Activated CD4-positive, alpha-beta T cell treated with anti-CD3 and anti-CD28 coated beads, Interleukin-2, amount 10 ng/mL, durations not matched to agents 24 days and 14 days (primary cell): ENCODE results near the gene PLD2. TPM values are rescaled to one million over a fixed set of nuclear protein-coding genes. Genes with fewer than 3 reads are reported as not detected.

Source experiments
- DNase-seq: peaks from one replicate; pipeline ENCODE4 v3.0.0; 2022
- H3K27ac Mint-ChIP-seq: one replicate; pipeline ENCODE4 v1.8.0; 2022; ENCODE audit warnings: mild to moderate bottlenecking, mixed read lengths
- H3K27me3 Mint-ChIP-seq: one replicate; pipeline ENCODE4 v1.8.0; 2022; ENCODE audit warnings: mixed read lengths
- H3K36me3 Mint-ChIP-seq: one replicate; pipeline ENCODE4 v1.8.0; 2022; ENCODE audit warnings: low read depth, mild to moderate bottlenecking, mixed read lengths
- H3K4me1 Mint-ChIP-seq: one replicate; pipeline ENCODE4 v1.8.0; 2021; ENCODE audit warnings: mixed read lengths
- H3K4me3 Mint-ChIP-seq: one replicate; pipeline ENCODE4 v1.8.0; 2022; ENCODE audit warnings: mild to moderate bottlenecking, moderate library complexity, mixed read lengths
- H3K9me3 Mint-ChIP-seq: one replicate; pipeline ENCODE4 v1.8.0; 2021; ENCODE audit warnings: mixed read lengths
- intact Hi-C: fragments of 100-400 bp; cut with micrococcal nuclease; formaldehyde crosslinking; loops from one replicate; pipeline ENCODE4 v1.15.1; 2023
- total RNA-seq: library from RNA; stranded (reverse); gene quantifications from 2 replicates; pipeline ENCODE4 v1.2.3, GENCODE V29; 2022

Gene PLD2, protein sequence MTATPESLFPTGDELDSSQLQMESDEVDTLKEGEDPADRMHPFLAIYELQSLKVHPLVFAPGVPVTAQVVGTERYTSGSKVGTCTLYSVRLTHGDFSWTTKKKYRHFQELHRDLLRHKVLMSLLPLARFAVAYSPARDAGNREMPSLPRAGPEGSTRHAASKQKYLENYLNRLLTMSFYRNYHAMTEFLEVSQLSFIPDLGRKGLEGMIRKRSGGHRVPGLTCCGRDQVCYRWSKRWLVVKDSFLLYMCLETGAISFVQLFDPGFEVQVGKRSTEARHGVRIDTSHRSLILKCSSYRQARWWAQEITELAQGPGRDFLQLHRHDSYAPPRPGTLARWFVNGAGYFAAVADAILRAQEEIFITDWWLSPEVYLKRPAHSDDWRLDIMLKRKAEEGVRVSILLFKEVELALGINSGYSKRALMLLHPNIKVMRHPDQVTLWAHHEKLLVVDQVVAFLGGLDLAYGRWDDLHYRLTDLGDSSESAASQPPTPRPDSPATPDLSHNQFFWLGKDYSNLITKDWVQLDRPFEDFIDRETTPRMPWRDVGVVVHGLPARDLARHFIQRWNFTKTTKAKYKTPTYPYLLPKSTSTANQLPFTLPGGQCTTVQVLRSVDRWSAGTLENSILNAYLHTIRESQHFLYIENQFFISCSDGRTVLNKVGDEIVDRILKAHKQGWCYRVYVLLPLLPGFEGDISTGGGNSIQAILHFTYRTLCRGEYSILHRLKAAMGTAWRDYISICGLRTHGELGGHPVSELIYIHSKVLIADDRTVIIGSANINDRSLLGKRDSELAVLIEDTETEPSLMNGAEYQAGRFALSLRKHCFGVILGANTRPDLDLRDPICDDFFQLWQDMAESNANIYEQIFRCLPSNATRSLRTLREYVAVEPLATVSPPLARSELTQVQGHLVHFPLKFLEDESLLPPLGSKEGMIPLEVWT
- 14.5 and 16.1 TPM in 2 replicates for total RNA-seq

DNA sequence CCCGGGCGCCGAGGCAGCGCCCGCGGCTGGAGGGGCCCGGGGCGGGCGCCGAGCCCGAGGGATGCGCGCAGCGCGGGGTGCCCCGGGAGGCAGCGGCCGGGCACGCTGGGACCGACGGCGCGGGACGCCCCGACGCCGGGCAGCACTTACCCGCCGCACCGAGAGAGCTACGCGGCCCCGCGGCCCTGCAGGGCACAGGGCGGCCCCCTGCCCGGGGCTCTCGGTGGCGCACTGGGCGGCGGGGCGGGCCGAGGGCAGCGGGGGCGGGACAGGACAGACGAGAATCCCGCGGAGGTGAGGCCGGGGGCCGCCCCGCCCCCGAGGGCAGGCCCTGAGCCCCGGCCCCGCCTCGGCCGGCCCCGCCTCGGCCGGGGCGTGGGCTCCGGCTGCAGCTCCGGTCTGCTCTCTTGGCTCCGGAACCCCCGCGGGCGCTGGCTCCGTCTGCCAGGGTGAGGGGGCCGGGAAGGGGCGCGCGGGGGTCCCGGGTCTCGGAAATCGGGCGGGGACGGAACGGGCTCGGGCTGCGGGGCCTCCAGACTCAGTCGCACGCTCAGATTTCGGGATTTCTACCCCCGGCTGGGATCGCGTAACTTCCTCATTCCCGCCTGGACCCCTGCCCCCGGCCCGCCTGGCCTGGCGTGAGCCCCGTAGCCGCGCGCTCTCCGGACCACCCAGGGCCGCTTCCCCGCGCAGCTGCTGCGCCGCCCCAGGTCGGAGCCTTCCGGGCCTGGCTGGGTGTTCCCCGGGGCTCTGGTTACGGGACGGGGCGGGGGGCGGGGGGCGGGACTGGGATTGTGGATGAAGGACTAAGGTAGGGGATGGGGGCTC lies at the start of gene PLD2:
TSS of gene PLD2 (plus strand) at position 376 of the 828 bp plus-strand sequence. CDS start 621 bp downstream, outside the sequence.
- intact Hi-C loops, result loop anchor here (1.0 to 2.0 kb wide), 2 partner anchors 11 to 16 kb away; partner anchors contain the start of gene PSMB6
- Mint-ChIP-seq H3K36me3 (peaks cover 11% of the 10 kb centered on the region), H3K27me3 (no peaks in the 10 kb centered on the region), H3K9me3 (no peaks in the 10 kb centered on the region), H3K4me3 (peak within 1 kb of the TSS; percentile 82), H3K27ac (peak within 1 kb of the TSS; percentile 82), H3K4me1 (peaks cover 10% of the 10 kb centered on the region)
- DNase-seq, result peak; percentile 97

DNA sequence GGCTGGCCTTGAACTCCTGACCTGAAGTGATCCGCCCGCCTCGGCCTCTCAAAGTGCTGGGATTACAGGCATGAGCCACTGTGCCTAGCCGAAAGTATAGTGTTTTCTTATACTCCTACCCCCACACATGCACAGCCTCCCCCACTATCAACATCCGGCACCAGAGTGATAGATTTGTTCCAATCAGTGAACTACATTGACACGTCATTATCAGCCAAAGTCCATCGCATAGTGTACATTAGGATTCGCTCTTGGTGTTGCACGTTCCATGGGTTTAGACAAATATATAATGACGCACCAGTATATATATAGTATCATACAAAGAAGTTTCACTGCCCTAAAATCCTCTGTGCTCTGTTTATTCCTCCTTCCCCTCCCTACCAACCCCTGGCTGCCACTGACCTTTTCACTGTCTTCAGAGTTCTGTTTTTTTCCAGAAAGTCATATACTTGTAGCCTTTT lies 47.1 kb upstream of the PLD2 start:
- DNase-seq, result no peak
- intact Hi-C loops, result no loop called here
- no peak overlapping the region for H3K4me3 Mint-ChIP-seq
- H3K36me3 Mint-ChIP-seq, result no peaks in the 10 kb centered on the region
- H3K27me3 Mint-ChIP-seq, result peaks cover 31% of the 10 kb centered on the region
- no peak overlapping the region for H3K27ac Mint-ChIP-seq
- no peaks in the 10 kb centered on the region for H3K4me1 Mint-ChIP-seq
- no peaks in the 10 kb centered on the region for H3K9me3 Mint-ChIP-seq

DNA sequence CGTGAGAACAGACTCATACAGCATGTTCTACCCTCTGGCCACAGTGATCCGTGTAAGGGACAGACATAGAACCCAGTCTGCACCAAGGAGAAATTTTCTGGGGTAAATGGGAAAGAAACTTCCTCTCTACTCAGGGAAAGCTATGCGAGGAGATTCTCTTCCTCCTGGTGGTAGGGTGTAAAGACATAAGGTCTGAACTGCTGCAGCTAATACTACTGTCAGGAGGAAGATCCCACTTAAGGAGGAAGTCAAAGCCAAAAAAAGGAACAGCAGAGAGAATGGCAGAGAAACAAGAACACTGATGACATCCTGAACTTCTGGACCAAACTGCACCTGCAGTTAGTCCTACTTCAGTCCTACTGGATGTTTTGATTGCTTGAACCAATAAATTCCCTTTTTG lies 42.4 kb upstream of the PLD2 start:
- H3K27ac Mint-ChIP-seq, result no peak overlapping the region
- H3K4me3 Mint-ChIP-seq, result no peak overlapping the region
- H3K36me3 Mint-ChIP-seq, result no peaks in the 10 kb centered on the region
- peaks cover 2% of the 10 kb centered on the region for H3K4me1 Mint-ChIP-seq
- intact Hi-C loops, result no loop called here
- DNase-seq, result no peak
- peaks cover 14% of the 10 kb centered on the region for H3K27me3 Mint-ChIP-seq
- no peaks in the 10 kb centered on the region for H3K9me3 Mint-ChIP-seq

DNA sequence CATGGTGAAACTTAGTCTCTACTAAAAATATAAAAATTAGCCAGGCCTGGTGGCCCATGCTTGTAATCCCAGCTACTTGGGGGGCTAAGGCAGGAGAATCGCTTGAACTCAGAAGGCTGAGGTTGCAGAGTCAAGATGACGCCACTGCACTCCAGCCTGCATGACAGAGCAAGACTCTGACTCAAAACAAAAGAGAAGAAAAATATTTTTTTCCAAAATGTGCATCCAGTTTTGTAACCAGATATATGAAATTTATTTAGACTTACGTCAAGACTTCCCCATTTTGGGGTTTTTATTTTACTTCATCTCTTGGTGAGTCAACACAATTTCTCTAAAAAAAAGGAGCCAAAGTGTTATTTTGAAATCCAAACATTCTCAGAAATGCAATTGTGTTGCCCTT lies 40.8 kb upstream of the PLD2 start:
- intact Hi-C loops, result no loop called here
- Mint-ChIP-seq H3K9me3 (no peaks in the 10 kb centered on the region), H3K36me3 (no peaks in the 10 kb centered on the region), H3K27ac (no peak overlapping the region), H3K27me3 (peaks cover 10% of the 10 kb centered on the region), H3K4me3 (no peak overlapping the region), H3K4me1 (peaks cover 7% of the 10 kb centered on the region)
- no peak for DNase-seq

DNA sequence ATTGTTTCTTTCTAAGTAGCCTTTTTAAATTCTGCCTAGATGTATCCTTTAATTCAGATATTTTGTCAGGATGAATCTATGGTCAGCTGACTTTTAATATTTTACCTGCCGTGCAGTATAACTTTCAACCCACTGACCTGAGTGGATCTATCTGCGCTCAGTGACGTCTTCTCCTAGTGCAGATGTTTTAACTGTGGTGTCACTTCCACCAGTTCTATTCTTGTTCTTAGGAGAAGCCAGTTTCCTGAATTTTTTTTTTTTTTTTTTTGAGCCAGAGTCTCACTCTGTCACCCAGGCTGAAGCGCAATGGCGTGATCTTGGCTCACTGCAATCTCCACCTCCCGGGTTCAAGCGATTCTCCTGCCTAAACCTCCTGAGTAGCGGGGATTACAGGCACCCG lies 40.2 kb upstream of the PLD2 start:
- Mint-ChIP-seq H3K9me3 (no peaks in the 10 kb centered on the region), H3K27me3 (peaks cover 10% of the 10 kb centered on the region), H3K4me3 (no peak overlapping the region), H3K36me3 (no peaks in the 10 kb centered on the region), H3K4me1 (peaks cover 11% of the 10 kb centered on the region), H3K27ac (no peak overlapping the region)
- no peak for DNase-seq
- intact Hi-C loops, result no loop called here

DNA sequence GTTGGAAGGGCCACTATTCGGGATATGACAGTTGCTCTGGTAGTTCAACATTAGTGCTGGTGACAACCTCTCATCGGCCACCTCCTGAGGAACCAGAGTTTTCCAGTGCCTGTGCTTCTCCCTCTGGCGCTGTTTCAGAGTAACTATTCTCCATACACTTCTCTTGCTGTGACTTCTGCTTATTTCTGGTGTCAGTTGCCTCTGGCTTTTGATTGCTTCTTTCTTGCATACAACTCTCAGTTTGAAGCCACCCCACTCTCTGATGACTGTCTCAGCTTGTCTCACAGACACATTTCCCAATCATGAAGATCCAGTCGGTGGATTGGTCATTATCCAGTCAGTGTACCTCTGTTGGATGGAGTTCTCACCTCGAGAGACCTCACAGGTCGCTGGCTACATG lies 38.7 kb upstream of the PLD2 start:
- Mint-ChIP-seq H3K27me3 (peaks cover 8% of the 10 kb centered on the region), H3K4me3 (no peak overlapping the region), H3K27ac (no peak overlapping the region), H3K9me3 (no peaks in the 10 kb centered on the region), H3K36me3 (no peaks in the 10 kb centered on the region), H3K4me1 (peaks cover 14% of the 10 kb centered on the region)
- no peak for DNase-seq
- intact Hi-C loops, result no loop called here

DNA sequence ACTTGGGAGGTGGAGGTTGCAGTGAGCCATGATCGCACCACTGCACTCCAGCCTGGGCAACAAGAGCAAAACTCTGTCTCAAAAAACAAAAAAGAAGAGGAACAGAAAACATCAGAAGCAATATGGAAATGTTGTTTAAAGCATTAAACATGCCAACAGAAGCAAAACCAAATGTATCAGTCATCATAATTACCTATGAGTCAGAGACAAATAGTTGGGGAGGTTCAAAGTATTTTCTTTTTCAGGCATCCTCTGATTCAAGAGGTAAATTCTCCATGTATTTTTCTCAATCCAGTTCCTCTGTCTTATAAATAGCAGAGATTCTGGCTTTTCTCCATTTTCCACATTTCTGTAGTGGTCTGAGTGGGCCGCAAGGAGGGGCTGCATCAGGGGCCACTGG lies 37.3 kb upstream of the PLD2 start:
- peaks cover 14% of the 10 kb centered on the region for H3K4me1 Mint-ChIP-seq
- intact Hi-C loops, result no loop called here
- DNase-seq, result no peak
- H3K27ac Mint-ChIP-seq, result peak overlapping the region; percentile 37
- H3K27me3 Mint-ChIP-seq, result peaks cover 8% of the 10 kb centered on the region
- no peak overlapping the region for H3K4me3 Mint-ChIP-seq
- no peaks in the 10 kb centered on the region for H3K9me3 Mint-ChIP-seq
- H3K36me3 Mint-ChIP-seq, result no peaks in the 10 kb centered on the region

DNA sequence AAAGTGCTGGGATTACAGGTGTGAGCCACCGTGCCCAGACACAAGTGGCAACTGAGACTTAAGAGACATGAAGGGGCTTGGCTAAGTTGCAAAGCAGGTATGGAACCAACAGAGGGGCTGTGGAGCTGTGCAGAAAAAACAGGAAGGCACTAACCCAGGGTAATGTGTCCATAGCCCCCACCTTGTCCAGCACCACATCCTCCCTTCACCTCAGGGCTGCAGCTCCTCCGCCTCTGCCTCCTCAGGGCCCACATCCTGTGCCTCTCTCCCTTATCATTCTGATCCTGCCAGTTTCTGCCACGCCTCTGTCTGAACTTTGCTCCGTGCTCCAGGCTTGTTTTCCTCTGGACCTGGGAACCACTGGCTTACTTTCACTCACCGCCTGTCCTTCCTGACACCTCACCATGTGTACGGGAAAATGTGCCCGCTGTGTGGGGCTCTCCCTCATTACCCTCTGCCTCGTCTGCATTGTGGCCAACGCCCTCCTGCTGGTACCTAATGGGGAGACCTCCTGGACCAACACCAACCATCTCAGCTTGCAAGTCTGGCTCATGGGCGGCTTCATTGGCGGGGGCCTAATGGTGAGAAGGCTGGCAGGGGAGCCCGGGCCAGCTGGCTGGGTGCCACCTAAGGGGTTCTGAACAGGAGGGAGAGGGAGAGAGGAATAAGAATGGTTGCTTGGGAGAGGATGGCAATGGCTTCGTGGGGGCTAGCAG lies 35.3 kb upstream of the PLD2 start, which contains the start of gene TM4SF5:
TSS of gene TM4SF5 (plus strand) at position 368 of the 716 bp plus-strand sequence. CDS start at position 405, 37 bp downstream.
- Mint-ChIP-seq H3K36me3 (no peaks in the 10 kb centered on the region), H3K27me3 (peaks cover 9% of the 10 kb centered on the region), H3K9me3 (no peaks in the 10 kb centered on the region), H3K4me1 (peaks cover 14% of the 10 kb centered on the region), H3K27ac (peak within 1 kb of the TSS; percentile 19), H3K4me3 (no peak within 1 kb of the TSS)
- intact Hi-C loops, result no loop called here
- DNase-seq, result peak; percentile 77

DNA sequence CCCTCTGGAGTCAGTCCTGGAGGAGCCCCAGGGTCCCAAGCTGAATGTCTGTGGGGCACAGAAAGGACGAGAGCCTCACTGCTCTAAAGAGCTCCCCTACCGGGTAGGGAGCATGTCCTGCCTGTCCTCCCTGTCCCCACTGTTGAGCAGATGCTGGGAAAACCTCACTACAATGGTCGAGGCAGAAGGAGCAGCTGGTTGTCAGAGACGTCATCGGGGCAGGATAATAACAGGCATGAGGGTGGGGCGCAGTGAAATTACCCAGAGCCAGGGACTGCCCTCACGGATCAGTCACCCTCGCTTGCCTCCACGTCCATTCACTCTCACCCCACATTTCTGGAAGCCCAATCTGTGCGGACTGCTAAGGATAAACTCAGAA lies 34.7 kb upstream of the PLD2 start:
- intact Hi-C loops, result no loop called here
- no peak for DNase-seq
- Mint-ChIP-seq H3K36me3 (no peaks in the 10 kb centered on the region), H3K27ac (no peak overlapping the region), H3K9me3 (no peaks in the 10 kb centered on the region), H3K4me3 (no peak overlapping the region), H3K27me3 (peaks cover 9% of the 10 kb centered on the region), H3K4me1 (peaks cover 14% of the 10 kb centered on the region)

DNA sequence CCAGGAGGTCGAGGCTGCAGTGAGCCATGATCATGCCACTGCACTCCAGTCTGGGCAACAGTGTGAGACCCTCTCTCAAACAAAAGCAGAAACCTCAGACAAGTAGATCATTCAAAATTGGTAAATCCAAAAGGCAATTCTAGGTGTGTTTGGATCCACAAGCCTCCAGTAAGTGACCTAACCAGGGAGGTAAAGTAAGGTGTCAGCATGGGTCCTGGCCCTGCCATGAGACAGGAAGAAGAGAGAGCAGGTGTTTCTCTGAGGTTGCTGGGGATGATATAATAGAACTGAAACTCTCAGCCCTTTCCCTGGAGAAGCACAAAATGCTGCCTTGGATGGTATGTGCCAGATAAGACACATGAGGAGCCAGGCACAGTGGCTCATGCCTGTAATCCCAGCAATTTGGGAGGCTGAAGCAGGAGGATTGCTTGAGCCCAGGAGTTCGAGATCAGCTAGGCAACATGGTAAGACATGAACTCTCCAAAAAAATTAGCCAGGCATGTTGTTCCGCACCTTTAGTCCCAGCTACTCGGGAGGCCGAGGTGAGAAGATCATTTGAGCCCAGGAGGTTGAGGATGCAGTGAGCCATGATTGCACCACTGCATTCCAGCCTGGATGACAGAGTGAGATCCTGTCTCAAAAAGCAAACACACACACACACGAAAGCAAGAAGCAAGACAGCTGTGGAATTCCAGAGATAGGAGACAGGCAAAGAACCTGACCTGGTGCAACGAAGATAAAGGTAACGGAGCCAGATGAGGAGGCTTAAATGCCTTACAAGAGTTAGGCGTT lies 28.8 kb upstream of the PLD2 start:
- no peaks in the 10 kb centered on the region for H3K9me3 Mint-ChIP-seq
- peaks cover 8% of the 10 kb centered on the region for H3K4me1 Mint-ChIP-seq
- H3K27ac Mint-ChIP-seq, result no peak overlapping the region
- intact Hi-C loops, result no loop called here
- H3K4me3 Mint-ChIP-seq, result no peak overlapping the region
- H3K36me3 Mint-ChIP-seq, result no peaks in the 10 kb centered on the region
- H3K27me3 Mint-ChIP-seq, result peaks cover 32% of the 10 kb centered on the region
- DNase-seq, result no peak

DNA sequence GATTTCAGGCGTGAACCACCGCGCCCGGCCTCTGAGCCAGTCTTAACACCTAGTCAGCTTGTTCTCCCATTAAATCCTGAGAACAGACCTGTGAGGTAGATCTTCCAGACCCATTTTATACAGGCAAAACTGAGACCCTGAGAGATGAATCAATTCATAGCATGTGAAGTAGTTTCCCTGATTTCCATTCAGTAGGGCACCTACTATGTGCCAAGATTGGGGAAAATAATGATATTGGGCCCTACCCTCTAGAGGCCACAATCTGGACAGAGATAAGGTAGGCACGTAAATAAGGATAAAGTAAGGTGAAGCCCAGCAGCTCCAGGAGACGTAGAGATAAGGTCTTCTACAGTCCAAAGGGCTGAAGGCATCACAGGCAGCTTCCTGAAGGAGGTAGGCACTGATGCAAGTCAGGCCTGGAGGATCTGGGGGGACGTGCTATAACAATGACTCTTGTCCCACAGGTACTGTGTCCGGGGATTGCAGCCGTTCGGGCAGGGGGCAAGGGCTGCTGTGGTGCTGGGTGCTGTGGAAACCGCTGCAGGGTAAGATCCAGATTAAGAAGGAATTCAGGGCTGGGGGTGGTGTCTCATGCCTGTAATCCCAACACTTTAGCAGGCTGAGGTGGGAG lies 26.5 kb upstream of the PLD2 start:
- Mint-ChIP-seq H3K27ac (no peak overlapping the region), H3K36me3 (no peaks in the 10 kb centered on the region), H3K9me3 (no peaks in the 10 kb centered on the region), H3K4me1 (peaks cover 10% of the 10 kb centered on the region), H3K4me3 (no peak overlapping the region), H3K27me3 (peaks cover 44% of the 10 kb centered on the region)
- intact Hi-C loops, result no loop called here
- no peak for DNase-seq

DNA sequence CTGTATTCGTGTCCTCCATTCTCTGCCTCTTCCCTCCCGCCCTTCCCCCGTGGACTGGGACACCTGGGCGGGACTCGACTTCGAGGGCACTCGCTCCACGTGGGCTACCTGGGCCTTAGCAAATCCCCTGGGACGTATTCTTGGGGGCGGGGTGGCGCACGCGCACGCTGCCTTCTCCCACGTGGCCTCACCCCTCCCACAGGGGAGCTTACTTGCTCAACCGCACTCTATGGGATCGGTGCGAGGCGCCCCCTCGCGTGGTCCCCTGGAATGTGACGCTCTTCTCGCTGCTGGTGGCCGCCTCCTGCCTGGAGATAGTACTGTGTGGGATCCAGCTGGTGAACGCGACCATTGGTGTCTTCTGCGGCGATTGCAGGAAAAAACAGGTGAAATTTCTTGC lies 24.3 kb upstream of the PLD2 start:
- H3K4me1 Mint-ChIP-seq, result peaks cover 17% of the 10 kb centered on the region
- peak; percentile 75 for DNase-seq
- H3K4me3 Mint-ChIP-seq, result no peak overlapping the region
- H3K27me3 Mint-ChIP-seq, result peaks cover 64% of the 10 kb centered on the region
- no peaks in the 10 kb centered on the region for H3K36me3 Mint-ChIP-seq
- no peaks in the 10 kb centered on the region for H3K9me3 Mint-ChIP-seq
- H3K27ac Mint-ChIP-seq, result no peak overlapping the region
- intact Hi-C loops, result no loop called here
